ENCODE data around the gene ZNHIT6.

The ZNHIT6 gene

GRCh38 chr1:85621430-85621829, 86.8 kb downstream of the ZNHIT6 start:
- no peak for DNase-seq

GRCh38 chr1:85617633-85618100, 90.6 kb downstream of the ZNHIT6 start:
- DNase-seq: peak in 1 of 56 donors; percentile 4

- no peak for DNase-seq
Observed at GRCh38 chr1:85616736-85617135, 91.5 kb downstream of the ZNHIT6 start.

DNA sequence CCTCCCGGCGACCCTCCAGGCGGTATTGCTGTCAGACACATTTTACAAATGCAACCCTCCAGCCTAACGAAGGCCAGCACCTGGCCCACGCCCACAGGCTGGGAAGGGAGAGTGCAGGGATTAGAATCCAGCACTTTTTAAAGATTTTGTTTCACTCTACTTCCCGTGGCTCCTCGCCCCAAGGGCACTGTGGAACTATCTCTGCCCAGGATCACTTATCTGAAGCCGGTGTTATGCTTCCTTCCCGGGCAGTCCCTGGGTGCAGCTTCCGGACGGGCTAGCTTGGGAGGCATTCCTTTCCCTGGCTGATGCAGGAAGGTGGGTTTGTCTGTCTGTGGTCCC, 91.9 kb downstream of the ZNHIT6 start:
- DNase-seq: no peak

- DNase-seq: peak in 11 of 56 donors; percentile 2 to 44 (median 9)
Observed at GRCh38 chr1:85615586-85616363, 92.5 kb downstream of the ZNHIT6 start.

DNA sequence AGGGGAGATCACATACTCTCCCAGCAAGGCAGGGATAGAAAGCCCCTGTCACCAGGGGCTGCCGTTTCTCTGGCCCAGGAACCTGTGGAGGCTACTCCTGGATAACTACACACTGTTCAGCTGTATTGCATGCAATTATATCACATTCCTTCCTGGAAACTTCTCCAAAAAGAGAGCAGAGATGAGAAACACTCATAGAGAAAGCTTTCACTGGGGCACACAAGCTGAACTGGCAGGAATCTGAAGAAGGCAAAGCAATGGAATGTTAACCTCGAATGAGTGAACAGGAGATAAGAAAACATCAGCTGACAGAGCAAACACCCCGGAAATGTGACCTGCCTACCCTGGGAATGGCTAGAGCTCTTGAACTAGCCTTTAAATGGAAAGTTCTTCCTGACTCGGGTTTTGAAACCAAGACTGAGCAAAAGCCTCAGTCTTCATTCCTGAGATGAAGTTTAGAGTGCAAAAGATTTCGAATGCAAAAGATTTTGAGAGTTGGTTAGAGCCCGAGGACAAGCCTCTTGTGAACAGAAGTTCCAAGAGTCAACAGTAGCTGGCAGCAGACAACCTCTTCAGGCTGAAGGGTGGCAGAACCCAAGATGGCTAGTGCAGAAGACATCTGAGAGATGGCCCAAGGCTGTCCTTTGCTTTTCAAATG, 95.4 kb downstream of the ZNHIT6 start:
- DNase-seq: no peak

DNA sequence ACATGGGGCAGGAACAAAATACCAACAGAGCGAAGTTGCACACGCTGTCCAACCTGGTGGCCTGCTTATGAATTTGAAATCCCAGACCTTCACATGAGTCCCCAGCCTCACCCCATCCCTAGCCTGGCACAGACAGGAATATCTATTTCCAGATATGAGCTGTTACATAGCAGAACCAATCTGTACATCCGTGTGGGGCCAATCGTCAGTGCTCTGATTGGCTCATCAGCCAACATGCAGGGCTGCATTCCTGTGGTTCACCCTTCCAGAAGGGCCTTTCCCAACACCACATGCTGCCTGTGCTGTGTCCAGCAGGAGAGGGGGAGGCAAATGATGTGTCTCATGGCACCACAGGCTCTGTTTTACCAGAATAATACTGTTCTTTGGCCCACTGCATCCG, 96.4 kb downstream of the ZNHIT6 start:
- no peak for DNase-seq

- DNase-seq: no peak
Observed at GRCh38 chr1:85611425-85611824, 96.8 kb downstream of the ZNHIT6 start.

- DNase-seq: no peak
Observed at GRCh38 chr1:85609976-85610375, 98.3 kb downstream of the ZNHIT6 start.

- no peak for DNase-seq
Observed at GRCh38 chr1:85608851-85609250, 99.4 kb downstream of the ZNHIT6 start.

DNA sequence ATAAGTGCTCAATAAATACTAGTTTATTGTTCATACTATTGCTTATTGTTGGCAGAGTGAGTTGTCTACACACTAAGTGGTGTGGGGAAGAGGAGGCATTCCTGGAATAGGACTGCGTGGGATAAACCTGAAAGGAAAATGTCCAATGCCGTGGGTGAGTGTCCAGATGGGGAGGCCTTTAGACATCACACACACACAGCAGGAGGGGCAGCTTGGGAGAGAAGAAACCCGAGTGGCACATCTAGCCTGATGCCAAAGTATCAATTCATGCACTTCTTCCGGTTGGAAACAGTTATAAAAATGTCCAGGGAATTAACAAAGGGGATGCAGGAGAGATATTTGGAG, 100.3 kb downstream of the ZNHIT6 start:
- no peak for DNase-seq

GRCh38 chr1:85607126-85607920, 100.9 kb downstream of the ZNHIT6 start:
- DNase-seq: no peak

DNA sequence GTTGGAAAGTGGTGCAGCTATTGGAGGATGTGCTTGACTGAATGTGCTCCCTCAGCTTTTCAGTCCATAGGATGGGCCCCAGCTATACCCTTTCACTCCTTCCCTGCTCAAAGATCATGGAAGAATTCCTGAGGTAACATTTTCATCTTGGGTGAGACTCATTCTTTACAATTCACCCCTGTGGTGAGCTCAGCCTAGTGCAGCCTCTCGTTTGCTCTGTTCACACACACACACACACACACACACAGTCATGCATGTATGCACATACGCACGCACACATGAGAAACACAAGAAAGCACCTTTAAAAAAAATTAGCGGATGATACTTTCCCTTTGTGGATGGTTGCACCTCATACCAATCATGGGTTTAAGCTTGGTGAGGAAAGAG, 101.8 kb downstream of the ZNHIT6 start:
- no peak for DNase-seq

DNA sequence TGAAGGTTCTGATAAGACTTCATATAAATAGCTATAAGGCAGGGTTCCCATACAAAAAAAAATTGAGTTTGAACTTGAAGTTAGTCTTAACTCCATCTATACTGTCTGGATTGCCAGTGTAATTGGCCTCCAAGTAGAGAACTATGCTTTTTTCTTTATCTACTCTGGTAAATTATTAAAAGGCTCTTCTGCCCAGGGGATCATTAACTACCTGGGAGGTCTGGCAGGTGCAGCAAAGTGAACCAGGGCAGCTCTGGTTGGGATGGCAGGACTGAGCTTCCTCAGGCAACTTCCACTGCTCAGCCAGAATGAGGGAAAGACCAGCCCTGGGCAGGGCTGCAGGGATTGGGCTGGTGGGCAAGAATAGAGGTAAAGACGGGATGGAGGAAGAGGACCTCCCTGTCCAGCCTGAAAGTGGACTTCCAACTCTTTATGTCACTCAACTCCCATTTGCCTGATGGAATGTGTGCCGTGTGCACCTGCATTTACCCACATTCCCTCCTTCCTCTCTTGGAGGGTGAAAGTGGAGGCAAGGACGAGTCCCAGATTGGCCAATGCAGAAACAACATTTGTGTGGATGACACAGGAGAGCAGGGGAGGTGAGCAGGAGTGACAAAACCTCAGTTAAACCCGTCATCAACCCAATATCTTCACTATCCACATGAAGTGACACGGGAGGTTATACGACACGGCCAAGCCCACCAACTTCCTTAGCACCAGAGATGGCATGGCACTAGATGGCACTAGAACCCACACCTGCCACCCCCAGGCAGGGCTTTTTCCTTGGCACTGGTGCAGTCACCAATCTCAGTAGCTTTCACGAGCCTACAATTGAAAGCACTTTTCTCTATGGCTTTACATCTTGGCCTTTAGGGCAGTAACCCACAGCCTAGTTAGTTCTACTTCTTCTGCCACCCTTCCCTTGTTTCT, 102.5 kb downstream of the ZNHIT6 start:
- DNase-seq: peak in 2 of 56 donors; percentile 0 to 8

DNA sequence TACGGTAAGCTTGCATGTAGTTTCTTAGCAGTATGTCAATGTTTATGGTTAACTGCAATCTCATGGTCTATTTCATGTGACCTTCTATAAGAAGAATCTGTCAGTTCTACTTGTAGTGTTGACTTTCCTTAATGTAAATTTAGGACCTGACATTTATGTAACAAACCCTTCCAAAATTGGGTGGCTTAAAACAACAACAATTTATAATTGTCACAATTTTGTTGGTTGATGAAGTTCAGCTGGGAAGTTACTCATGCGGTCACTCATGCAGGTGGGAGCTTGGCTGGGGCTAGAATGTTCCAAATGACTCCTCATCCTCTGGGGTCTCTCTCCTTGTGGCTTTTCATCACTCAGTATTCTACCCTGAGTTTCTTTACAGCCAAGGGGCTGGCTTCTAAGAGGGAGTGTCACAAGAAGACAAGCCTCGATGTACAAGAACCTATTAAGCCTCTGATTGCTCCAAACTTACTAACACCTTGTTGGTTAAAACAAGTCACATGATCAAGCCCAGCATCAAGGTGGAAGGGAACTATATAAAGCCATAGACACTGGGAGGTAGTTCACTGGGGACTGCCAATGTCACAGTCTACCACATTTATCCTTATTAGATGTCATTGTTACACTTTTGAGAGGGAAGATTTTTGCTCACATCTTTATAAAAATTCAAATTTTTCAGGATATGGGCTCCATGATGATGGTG, 103.8 kb downstream of the ZNHIT6 start:
- no peak for DNase-seq

GRCh38 chr1:85603086-85603880, 105.0 kb downstream of the ZNHIT6 start:
- no peak for DNase-seq

DNA sequence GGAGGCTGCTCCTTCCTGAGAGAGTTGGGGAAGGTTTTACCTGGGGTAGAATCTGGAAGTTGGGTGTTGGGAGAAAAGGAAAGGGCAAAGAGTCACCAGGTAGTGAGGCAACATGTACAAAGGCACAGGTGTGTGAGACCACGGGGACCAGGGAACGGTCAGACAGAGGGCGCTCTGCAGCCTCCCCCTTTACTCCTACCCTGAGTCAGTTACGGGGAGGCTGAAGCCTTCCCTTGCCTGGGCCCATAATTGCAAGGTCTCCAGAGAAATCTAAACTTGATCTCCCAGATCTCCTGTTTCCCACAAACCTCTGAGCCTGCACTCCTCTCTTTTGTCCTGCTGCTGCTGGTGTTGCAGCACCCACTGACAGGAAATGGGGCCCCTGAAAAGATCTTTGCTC, 105.7 kb downstream of the ZNHIT6 start:
- no peak for DNase-seq

DNA sequence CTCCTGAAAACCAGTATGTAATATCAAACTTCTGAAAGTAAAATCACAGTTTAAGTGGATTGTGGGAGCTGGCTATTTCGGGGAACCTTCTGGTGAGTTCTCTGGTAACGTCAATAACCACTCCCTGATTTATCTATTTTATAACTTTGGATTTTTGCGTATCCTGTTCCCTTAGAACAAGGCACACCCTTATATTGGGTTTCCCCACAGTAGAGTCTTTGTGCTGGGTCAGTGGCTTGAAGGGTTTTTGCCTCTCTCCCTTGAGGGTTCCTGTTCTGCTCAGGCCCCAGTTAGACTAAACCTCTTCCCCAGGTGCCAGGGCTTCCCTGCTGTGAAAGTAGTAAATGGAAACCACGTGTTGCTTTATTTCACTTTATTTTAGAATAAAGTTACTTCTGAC, 106.3 kb downstream of the ZNHIT6 start:
- no peak for DNase-seq

- DNase-seq: no peak
Observed at GRCh38 chr1:85599681-85600080, 108.6 kb downstream of the ZNHIT6 start.
